GM19043 (cell line): ENCODE measurements around the gene DPP6.

Source experiments
- ATAC-seq: cut with Tn5 transposase; IDR thresholded peaks from one replicate; pipeline ENCODE4 v1.9.1; 2021; ENCODE audit warnings: low read depth; ENCODE audit not compliant: unreplicated experiment

DPP6 gene

DNA sequence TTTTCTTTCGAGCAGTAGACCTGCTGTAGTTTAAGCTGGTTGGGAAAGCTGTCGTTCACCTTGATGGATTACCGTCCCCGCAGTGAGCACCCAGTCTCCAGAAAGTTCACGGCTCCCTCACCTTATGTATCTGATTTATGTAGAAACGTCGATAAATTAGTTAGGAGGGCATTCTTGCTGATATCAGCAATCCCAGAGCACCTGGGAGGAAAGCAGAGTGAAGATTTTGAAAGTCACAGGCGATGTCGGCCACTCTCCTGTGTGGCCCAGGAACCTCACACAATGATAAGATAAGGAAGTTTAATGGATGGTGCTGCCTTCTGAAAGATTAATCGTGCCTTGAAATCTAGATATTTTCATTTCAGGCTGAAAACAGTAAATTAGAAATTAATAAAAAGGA lies 336.8 kb downstream of the DPP6 start:
- ATAC-seq = no peak

DNA sequence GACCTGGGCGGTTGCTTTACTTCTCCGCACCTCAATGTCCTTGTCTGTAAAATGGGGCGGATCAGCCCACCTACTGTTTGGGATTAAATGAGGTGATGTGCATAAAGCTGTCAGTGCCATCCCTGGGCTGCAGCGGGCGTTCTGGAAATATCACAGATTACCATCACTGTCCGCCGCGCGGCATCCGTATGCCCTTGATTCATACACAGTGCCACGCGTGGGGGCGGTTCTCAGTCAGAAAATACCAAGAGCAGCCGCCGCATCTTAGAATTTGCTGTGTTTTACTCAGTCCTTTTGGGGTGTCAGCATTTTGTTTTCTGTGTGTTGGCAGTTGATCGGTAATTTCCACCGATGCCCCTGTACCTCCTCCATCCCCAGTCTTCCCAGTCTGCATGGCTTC lies 338.8 kb downstream of the DPP6 start:
- no peak for ATAC-seq

DNA sequence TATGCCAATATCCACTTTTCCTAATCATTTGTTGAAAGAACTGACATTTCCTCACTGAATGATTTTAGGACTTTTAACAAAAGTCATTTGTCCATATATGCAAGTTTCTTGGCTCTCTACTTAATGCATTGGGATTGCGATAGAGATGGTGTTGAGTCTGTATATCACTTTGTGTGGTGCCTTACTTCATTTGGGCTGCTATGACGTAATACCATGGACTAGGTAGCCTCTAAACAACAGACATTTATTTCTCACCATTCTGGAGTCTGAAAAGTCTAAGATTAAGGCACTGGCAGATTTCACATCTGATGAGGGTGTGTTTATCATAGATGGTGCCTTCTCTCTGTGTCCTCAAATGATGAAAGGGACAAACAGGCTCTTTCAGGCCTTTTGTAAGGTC lies 342.6 kb downstream of the DPP6 start:
- no peak for ATAC-seq

DNA sequence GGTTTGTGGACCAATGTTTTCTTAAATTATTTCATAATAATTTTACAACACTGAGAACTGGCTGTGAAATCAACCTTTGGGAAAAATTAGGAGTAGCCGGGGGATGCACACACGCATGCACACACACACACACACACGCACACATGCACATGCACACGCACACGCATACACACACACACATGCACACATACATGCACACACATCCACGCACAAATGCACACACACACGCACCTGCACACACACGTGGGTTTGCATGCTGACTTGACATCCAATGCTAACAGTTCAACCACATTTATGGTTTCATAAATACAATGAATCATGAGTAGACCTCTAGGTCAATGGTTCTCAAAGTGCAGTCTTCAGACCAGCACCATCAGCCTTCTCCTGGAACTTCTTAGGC lies 354.1 kb downstream of the DPP6 start:
- ATAC-seq = no peak

DNA sequence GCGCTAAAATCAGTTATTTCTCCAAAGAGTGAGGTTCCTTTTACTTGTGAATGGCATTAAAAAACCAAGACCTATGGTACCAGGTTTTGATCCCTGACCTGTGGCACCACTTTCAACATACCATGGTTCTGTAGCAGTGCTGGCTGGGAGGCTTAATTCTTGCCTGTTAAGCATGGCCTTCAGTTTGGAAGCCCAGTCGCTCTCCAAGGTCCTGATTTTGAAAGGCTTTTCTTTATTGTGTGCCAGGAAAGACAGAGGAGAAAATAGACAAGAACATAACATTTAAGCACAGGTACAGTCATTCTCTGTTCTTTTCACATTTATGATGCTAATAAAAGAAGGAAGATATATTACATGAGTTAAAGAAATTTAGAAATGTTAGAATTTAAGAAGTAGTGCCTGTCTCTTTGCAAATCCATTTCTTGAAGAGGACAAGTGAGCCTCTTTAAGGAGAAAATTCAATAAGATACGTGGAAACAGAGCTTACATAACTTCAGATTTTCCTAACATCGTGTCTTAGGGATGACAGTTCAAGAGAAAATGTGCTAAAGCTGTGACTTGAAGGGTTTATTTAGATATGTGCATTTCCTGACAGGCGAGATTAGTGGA lies 357.6 kb downstream of the DPP6 start:
- no peak for ATAC-seq

DNA sequence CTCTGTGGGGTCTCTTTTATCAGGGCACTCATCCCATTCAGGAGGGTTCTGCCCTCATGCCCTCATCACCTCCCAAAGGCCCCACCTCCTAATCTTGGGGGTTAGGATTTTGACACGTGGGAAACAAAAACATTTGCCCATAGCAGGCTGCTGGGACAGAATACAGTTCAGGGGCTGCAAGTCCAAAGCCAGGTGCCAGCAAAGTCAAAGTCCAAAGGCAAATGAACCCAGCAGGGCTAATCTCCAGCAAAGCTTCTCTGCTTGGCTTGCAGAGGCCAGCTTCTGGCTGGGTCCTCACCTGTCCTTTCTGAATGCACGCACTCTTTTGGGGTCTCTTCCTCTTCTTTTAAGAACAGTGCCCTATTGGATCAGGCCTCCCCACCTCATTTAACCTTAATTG lies 359.9 kb downstream of the DPP6 start:
- no peak for ATAC-seq

DNA sequence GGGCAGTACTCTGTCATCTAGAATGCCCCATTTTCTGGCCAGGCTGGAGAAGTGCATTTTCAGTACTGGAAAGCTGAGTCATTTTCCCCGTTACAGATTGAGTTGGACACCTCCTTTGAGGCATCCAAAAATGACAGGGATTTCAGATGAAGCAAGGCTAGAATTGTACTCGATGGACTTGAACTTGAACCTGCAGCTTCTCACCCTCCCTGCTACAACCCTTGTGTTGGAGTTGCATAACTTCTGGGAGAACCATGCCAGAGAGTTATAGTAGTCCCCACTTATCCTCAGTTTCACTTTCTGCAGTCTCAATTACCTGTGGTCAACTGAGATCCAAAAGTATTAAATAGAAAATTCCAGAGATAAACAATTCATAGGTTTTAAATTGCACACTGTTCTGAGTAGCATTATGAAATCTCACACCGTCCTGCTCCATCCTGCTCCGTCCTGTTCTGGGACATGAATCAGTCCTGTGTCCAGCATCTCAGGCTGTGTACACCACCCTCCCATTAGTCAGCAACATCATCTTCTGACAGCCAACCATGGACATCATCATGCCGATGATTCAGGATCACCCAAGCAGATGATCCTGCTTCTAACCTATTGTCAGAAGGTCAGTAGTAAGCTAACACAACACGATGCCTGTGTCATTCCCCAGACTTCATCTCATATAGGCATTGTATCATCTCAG lies 363.7 kb downstream of the DPP6 start:
- no peak for ATAC-seq

DNA sequence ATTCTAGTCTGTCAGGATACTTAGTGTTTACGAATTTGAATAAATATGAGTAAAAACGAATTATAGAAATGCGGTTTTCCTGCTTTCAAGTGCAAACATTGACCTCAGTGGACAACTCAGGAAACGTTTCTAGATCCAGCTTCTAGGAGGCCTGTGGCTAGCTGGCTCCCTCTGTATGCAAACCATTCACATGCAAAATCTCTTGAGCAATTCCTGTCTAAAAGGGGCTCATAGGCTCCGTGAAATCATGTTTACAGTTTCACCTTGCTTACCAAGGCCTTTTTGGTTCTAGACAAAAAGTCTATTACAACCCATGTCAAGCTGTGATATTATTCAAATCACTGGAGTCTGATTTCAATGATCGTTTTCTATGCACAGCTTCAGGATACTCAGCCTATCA lies 364.5 kb downstream of the DPP6 start:
- ATAC-seq = no peak

DNA sequence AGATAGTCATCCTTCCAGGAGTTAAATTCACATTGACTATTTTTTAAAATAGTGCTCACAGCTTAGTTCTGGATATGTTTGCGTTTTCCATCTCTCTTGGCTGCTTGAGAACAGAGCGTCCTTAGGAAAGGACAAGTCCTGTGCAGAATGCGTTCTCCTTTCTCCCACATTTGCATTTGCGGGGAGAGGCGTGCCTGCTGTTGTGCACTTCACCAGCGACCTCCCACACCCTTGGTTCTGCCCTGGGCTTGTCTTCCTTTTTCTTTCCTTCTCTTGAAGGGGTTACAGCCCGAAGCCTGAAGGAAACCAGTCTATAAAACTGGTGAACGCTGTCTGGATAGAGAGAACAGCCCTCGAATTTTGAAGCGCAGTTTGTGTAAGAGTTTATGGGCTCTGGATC lies 367.1 kb downstream of the DPP6 start:
- ATAC-seq = no peak

DNA sequence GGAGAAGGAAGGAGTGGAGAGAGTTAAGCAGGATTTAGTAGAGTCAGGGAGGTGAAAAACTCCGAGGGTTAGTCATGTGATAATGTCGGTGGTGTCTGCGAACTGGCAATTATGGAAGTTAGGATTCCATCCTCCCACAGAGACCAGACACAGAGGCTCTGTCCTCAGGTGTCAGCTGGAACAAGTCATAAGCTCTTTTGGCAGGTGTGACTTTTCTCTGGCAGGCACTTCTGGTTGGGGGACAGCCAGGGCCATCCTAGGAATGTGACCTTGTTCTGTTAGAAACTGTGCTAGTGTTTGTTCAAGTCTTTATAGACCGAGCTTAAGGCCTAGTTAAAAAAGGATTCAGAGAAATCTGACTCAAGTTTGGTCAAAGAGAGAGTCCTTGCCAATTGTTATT lies 371.0 kb downstream of the DPP6 start:
- ATAC-seq = no peak

DNA sequence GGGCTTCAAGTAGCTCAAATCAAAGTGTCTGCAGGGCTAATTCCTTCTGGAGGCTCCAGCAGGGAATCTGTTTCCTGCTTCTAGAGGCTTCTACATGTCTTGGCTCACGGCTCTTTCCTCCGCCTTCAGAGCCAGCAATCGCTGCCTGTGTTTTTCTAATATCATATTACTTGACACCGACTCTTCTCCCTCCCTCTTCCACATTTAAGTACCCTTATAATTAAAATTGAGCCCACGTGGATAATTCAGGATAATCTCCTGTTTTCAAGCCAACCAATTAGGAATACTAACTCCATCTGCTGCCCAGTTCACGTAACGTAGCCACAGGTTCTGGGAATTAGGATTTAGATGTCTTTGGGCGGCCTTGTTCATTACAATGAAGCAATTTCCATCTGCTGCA lies 372.2 kb downstream of the DPP6 start:
- ATAC-seq = no peak

DNA sequence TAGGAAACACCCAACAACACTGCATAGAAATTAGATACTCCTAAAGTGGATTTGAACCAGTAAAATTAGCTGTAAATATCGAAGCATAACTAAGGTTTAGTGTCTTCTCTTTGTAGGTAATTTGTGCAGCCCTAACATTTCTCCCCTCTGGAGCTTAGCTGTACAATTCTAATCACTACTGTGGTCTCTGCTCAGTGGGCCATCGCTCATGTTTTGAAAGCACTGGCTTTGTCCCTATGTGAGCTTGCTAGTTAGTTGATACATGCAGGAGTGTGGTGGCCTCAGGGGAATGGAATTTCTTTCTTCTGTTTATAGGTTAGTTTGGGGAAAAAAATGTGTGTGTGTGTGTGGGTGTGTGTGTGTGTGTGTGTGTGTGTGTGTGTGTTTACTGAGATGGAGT lies 373.1 kb downstream of the DPP6 start:
- ATAC-seq = no peak

DNA sequence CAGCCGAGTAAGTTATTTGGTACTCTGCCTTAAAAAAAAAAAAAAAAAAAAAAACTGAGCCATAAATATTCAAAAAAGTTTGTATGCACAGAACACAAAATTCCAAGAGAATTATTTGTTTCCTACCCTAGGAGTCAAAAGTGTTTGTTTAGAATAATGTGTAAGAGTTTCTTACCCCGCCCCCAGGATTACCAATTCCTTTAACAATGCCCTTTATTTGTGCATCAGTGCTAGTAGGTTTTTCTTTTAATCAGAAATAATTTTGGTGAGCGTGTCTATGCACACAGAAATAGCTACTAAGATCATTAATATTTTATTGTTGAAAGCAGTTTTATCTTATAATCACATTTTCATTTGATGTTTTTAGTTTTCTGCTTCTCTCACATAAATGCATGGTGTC lies 374.6 kb downstream of the DPP6 start:
- no peak for ATAC-seq

DNA sequence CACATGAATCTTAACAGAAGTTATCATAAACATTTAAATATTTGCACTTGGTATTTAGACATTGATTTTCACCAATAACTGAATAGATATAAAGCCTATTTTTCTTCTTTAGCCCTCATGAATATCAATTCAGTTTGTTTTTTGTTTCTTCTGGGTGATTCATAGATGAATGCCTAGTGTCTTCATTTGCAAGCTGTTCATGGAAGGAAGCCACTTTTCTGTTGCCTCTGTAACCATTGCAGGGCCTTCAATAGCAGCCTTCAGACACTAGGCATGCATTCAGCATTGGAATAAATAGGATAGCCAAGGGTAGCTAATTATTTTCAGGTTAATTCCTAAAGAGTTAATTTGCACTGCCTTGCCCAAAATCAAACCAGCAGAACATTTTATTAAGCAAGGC lies 375.3 kb downstream of the DPP6 start:
- ATAC-seq = no peak

DNA sequence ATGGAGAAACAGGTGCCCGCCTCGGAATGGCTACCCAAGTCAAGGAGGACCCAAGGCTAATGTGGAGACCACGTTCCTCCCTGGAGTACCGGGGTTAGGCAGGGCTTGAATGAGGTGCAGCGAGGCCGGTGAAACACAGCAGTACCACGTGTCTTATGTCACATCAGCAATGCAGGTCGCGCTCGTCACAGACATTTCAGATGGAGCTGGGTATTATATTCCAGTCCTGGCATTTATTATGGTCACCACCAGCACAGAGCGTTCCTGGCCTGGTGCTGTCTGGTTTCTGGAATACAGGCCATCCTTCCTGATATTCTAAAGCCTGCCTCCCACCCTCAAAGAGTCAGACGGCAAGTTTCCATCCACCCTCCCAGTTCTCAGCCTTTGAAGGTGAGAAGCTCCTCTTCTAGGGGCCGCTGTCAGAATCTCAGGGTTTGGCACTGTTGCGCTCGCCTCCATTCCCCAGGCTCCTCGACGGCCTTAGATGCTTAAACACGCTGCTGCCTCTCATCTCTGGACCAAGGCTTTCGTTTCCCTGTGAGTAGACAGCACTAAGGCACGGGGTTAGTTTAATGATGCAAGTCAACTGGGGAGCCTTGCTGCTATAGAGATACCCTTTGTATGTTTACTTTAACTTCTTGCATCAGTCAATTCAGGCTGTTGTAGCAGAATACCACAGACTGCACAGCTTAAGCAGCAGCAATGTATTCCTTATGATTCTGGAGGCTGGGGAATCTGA lies 377.6 kb downstream of the DPP6 start:
- no peak for ATAC-seq

DNA sequence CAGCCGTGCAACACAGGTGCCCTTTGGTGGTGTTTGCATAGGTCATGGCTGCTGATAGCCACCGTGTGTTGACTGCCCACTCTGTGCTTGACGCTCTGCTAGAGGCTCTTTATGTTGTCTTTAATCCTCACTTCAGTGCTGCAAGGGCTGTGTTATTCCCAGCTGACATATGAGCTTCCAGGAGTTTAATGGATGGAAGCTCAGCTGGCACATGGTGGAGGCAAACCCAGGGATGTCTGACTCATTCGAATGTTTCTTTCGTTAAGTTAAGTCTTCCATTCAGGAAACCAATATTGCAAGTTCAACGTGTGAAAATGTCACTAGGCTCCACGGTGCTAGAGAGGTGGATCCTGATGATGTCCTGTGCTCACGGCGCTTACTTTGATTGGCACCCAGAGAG lies 378.4 kb downstream of the DPP6 start:
- ATAC-seq = no peak

DNA sequence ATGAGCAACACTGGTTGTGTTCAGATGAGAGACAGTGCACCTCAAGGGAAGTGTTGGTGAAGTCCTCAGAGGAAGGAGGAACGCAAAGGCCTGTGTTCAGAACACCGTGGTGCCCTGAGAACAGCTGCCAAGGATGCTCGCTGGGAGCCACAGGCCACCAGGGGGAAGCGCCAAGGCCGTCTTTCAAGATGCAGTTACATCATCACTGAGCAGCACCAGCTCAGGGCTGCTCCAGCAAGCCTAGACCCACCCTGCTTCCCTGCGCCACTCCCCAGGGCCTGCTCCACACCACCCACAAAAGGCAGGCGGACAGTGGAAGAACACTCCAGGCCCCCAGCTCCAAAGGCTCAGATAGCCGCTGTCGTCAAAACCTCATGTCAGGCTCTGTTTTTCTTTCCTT lies 378.8 kb downstream of the DPP6 start:
- no peak for ATAC-seq

DNA sequence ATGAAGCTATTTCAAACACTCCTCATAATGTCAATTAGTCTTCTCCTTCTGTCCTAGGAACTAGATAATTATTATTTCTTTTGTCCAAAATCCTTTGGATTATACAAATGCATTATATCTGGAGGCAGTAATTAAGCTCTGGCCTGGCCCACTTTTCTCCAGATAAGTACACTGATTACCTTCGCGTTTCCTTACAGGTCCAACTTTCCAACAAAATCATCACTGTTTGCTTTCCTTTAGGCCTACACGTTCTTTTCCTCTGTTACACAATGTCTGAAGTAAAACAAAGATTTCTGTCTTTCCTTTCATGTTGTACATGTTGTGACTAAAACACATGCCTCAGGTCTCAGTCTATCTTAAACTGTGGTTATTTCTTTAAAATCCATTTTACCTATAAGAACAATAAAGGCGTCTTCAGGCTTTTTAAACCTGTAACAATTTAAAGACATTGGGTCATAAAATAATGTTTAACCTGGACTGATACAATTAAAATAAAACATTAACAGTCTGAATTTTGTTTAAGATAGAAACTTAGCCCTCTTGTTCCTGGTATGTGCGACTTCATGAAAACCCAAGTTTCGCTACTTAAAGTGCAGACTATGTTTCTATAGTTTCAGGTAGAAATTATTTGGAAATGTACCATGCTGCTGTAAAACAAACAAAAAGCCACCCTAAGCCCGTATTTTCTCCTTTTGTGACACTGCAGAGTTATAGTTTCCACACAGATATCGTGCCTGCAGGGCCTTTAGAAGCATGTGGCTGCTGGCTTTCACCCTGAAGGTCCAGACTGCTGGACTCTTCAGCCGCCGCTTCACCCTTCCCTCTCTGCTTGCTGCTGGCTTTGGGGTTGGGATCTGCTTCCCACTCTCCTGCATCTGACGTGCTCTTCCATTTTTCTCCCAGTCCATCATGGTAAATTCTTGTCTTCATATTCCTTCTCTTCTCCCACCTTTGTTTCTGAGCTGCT lies 381.7 kb downstream of the DPP6 start:
- ATAC-seq = no peak

DNA sequence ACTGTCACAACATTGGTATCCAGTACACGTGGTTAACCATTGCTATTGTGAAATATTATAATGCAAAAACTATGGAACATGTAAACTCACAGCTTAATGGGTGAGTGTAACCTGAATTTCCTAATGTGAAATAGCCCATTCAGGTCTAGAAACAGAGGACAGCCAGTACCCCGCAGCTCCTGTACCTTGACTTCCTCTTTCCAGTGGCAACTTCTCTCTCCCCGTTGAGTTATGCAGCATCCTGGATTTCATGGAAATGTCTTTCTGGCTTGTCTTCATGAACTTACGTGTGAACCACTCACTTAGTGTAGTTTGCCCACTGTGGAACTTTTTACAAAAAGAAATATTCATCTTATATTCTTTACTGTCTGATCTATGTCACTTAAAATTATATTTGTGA lies 384.4 kb downstream of the DPP6 start:
- ATAC-seq = no peak

DNA sequence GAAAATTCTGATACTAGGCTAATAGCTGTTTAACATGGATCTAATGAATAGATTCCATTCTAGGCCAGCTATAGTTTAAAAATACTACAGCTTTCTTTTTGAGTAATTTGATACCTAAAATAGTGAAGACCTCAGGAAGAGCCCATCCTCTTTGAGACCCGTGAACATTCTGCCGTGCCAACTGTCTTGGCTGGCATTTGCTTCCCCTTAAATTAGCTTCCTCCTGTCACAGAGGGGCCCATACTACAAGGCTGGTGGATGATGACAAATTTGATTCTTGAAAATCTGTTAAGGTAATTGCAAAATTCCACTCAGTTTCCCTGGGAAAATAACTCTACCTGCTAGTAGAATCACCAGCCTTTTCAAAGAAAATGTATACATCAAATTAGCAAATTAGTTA lies 385.0 kb downstream of the DPP6 start:
- ATAC-seq = no peak
